Stimulated activated effector memory CD8-positive, alpha-beta T cell treated with anti-CD3 and anti-CD28 coated beads, Interleukin-12 subunit alpha, Interleukin-12 subunit beta, amount 100 ng/mL, for 72 hours (primary cell): ENCODE data around the gene OXSR1.

Experiments used
- ATAC-seq: fragments of 150-1000 bp; cut with Tn5 transposase; 2 replicates; pipeline ENCODE4 v1.10.0; 2021
- DNase-seq, 2 donors: peaks; one replicate each; pipeline ENCODE4 v3.0.0; 2021 to 2022; ENCODE audit warnings: low spot score in 2 of 2
- H3K27ac Mint-ChIP-seq: one replicate; pipeline ENCODE4 v1.8.0; 2022; ENCODE audit warnings: mild to moderate bottlenecking, mixed read lengths
- H3K36me3 Mint-ChIP-seq: one replicate; pipeline ENCODE4 v1.8.0; 2022; ENCODE audit warnings: mild to moderate bottlenecking, mixed read lengths
- H3K4me1 Mint-ChIP-seq: one replicate; pipeline ENCODE4 v1.8.0; 2022; ENCODE audit warnings: mixed read lengths
- H3K4me3 Mint-ChIP-seq: one replicate; pipeline ENCODE4 v1.8.0; 2022; ENCODE audit warnings: mild to moderate bottlenecking, mixed read lengths
- H3K9me3 Mint-ChIP-seq: one replicate; pipeline ENCODE4 v1.8.0; 2022; ENCODE audit warnings: mixed read lengths

The OXSR1 gene

DNA sequence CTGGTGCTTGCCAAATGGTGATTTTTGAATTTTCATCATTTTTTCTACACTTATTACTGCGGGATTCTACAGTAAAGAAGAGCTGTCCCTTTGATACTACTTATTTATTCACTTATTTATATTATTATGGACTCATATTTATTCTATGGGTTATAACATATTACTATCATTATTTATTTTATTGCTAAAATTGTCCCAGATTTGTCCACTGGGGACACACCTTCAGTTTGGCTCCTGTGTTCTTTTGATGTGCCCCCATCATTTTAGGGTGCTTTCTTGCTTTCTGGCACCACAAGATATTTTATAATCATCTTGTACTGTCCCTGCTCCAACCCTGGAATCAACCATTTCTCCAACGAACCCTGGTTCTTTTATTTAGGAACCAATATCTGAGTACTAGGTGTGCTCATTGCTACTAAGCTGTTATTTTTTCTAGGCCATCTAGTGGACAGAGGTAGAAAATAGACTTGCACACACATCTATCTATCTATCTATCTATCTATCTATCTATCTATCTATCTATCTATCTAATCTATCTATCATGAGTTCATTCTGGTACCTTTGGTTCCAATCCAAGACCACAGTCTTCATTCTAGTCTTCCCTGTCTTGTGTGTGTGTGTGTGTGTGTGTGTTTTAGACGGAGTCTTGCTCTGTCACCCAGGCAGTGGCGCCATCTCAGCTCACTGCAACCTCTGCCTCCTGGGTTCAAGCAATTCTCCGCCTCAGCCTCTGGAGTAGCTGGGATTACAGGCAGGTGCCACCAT is 132.8 kb downstream of the OXSR1 start:
- Mint-ChIP-seq H3K36me3 (no peaks in the 10 kb centered on the region), H3K9me3 (no peaks in the 10 kb centered on the region), H3K27ac (no peak overlapping the region), H3K4me3 (no peak overlapping the region), H3K4me1 (no peaks in the 10 kb centered on the region)
- ATAC-seq (no peak), DNase-seq (no peak)
